ENCODE measurements around the gene MAP1LC3C. TPM values are rescaled to one million over a fixed set of nuclear protein-coding genes. Genes with fewer than 3 reads are reported as not detected.

Gene MAP1LC3C
- total RNA-seq (1 to 10 TPM; 1.9 to 3.7 TPM), polyA plus RNA-seq (ENCODE audit: insufficient read length in 2 of 2) (1 to 10 TPM; 1.1 to 1.2 TPM)
- long read RNA-seq, donor 1: 0 reads
- long read RNA-seq, donor 2: 0 reads
- long read RNA-seq, donor 3: 0 reads
- long read RNA-seq, donor 4: 0 reads

GRCh38 chr1:241999026-241999425, at the start of gene MAP1LC3C:
TSS of gene MAP1LC3C (minus strand) at chr1:241999098. CDS start at chr1:241999008, 90 bp downstream.
- Histone ChIP-seq H3K27ac (ENCODE audit: low read depth, low read length) (no peak within 1 kb of the TSS), H3K9me3 (ENCODE audit: control insufficient read depth, insufficient read depth, low read length) (no peaks in the 10 kb centered on the region), H3K36me3 (ENCODE audit: control insufficient read depth, insufficient read depth, low read length) (no peaks in the 10 kb centered on the region), H3K4me1 (ENCODE audit: control insufficient read depth, insufficient read depth, low read length) (peaks cover 9% of the 10 kb centered on the region), H3K4me3 (ENCODE audit: low read depth, low read length) (peak within 1 kb of the TSS; percentile 28), H3K27me3 (ENCODE audit: control insufficient read depth, insufficient read depth, low read length) (no peaks in the 10 kb centered on the region)
- peak in 2 of 6 donors; percentile 17 to 25 for DNase-seq (ENCODE audit: low read depth in 4 of 6, low spot score in 6 of 6)
- WGBS (ENCODE audit: insufficient coverage): 63% methylated on average over 1 of the region's 4 CpGs

DNA sequence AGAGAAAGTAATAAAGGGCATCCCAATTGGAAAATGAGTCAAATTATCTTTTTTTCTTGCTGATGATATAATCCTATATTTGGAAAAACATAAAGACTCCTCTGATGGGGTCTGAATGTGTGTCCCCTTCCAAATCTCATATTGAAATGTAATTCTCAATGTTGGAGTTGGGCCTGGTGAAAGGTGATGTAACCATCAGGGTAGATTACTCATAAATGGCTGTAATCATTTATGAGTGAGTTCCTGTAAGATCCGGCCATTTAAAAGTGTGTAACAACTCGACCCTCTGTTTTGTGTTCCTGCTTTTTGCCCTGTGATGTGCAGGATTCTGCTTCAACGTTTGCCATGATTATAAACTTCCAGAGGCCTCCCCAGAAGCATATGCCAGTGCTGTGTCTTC, 44.3 kb upstream of the MAP1LC3C start:
- no peak for DNase-seq (ENCODE audit: low read depth in 4 of 6, low spot score in 6 of 6)
- Histone ChIP-seq H3K4me1 (ENCODE audit: control insufficient read depth, insufficient read depth, low read length) (no peaks in the 10 kb centered on the region), H3K9me3 (ENCODE audit: control insufficient read depth, insufficient read depth, low read length) (no peaks in the 10 kb centered on the region), H3K36me3 (ENCODE audit: control insufficient read depth, insufficient read depth, low read length) (no peaks in the 10 kb centered on the region), H3K4me3 (ENCODE audit: low read depth, low read length) (no peak overlapping the region), H3K27me3 (ENCODE audit: control insufficient read depth, insufficient read depth, low read length) (no peaks in the 10 kb centered on the region), H3K27ac (ENCODE audit: low read depth, low read length) (no peak overlapping the region)
- WGBS (ENCODE audit: insufficient coverage): 50% methylated on average over 2 of the region's 3 CpGs

GRCh38 chr1:242034392-242034791, 35.5 kb upstream of the MAP1LC3C start:
- WGBS (ENCODE audit: insufficient coverage): 100% methylated on average over 1 of the region's 5 CpGs

GRCh38 chr1:242033447-242033846, 34.5 kb upstream of the MAP1LC3C start:
- Histone ChIP-seq H3K36me3 (ENCODE audit: control insufficient read depth, insufficient read depth, low read length) (no peaks in the 10 kb centered on the region), H3K9me3 (ENCODE audit: control insufficient read depth, insufficient read depth, low read length) (no peaks in the 10 kb centered on the region), H3K4me1 (ENCODE audit: control insufficient read depth, insufficient read depth, low read length) (no peaks in the 10 kb centered on the region), H3K4me3 (ENCODE audit: low read depth, low read length) (no peak overlapping the region), H3K27ac (ENCODE audit: low read depth, low read length) (no peak overlapping the region), H3K27me3 (ENCODE audit: control insufficient read depth, insufficient read depth, low read length) (no peaks in the 10 kb centered on the region)
- WGBS (ENCODE audit: insufficient coverage): 81% methylated on average over 3 of the region's 4 CpGs
- peak in 1 of 6 donors; percentile 29 for DNase-seq (ENCODE audit: low read depth in 4 of 6, low spot score in 6 of 6)

More at GRCh38 chr1:242034392-242034791, 35.5 kb upstream of the MAP1LC3C start:
- H3K4me1 ChIP-seq (ENCODE audit: control insufficient read depth, insufficient read depth, low read length): no peaks in the 10 kb centered on the region
- no peak for DNase-seq (ENCODE audit: low read depth in 4 of 6, low spot score in 6 of 6)
- no peaks in the 10 kb centered on the region for H3K36me3 ChIP-seq (ENCODE audit: control insufficient read depth, insufficient read depth, low read length)
- no peak overlapping the region for H3K27ac ChIP-seq (ENCODE audit: low read depth, low read length)
- no peaks in the 10 kb centered on the region for H3K27me3 ChIP-seq (ENCODE audit: control insufficient read depth, insufficient read depth, low read length)
- H3K4me3 ChIP-seq (ENCODE audit: low read depth, low read length): no peak overlapping the region
- no peaks in the 10 kb centered on the region for H3K9me3 ChIP-seq (ENCODE audit: control insufficient read depth, insufficient read depth, low read length)

DNA sequence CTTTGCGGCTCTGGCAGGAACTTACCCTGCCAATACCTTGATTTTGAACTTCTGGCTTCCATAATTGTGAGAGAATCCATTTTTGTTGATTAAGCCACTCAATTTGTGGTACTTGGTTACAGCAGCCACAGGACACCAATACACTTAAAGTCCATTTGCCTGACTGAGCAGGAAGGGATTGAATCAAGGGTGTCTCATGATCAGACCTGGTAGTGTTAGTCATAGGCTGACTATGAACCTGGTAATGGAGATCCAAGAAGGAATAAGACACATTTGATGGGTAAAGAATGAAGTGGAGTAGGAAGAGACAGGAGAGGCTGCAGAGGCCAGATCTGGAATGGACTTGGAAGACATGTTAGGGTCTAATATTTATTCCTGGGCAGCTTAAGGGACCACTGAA, 31.2 kb upstream of the MAP1LC3C start:
- Histone ChIP-seq H3K27me3 (ENCODE audit: control insufficient read depth, insufficient read depth, low read length) (no peaks in the 10 kb centered on the region), H3K4me1 (ENCODE audit: control insufficient read depth, insufficient read depth, low read length) (no peaks in the 10 kb centered on the region), H3K36me3 (ENCODE audit: control insufficient read depth, insufficient read depth, low read length) (no peaks in the 10 kb centered on the region), H3K27ac (ENCODE audit: low read depth, low read length) (no peak overlapping the region), H3K4me3 (ENCODE audit: low read depth, low read length) (no peak overlapping the region), H3K9me3 (ENCODE audit: control insufficient read depth, insufficient read depth, low read length) (no peaks in the 10 kb centered on the region)
- DNase-seq (ENCODE audit: low read depth in 4 of 6, low spot score in 6 of 6): no peak
- 100% methylated on average over 1 of the region's 1 CpG for WGBS (ENCODE audit: insufficient coverage)

GRCh38 chr1:242025681-242026080, 26.8 kb upstream of the MAP1LC3C start:
- no peaks in the 10 kb centered on the region for H3K27me3 ChIP-seq (ENCODE audit: control insufficient read depth, insufficient read depth, low read length)
- H3K4me1 ChIP-seq (ENCODE audit: control insufficient read depth, insufficient read depth, low read length): no peaks in the 10 kb centered on the region
- H3K4me3 ChIP-seq (ENCODE audit: low read depth, low read length): no peak overlapping the region
- H3K36me3 ChIP-seq (ENCODE audit: control insufficient read depth, insufficient read depth, low read length): no peaks in the 10 kb centered on the region
- no peak overlapping the region for H3K27ac ChIP-seq (ENCODE audit: low read depth, low read length)
- no peaks in the 10 kb centered on the region for H3K9me3 ChIP-seq (ENCODE audit: control insufficient read depth, insufficient read depth, low read length)
- DNase-seq (ENCODE audit: low read depth in 4 of 6, low spot score in 6 of 6): peak in 1 of 6 donors; percentile 20
- WGBS (ENCODE audit: insufficient coverage): 55% methylated on average over 8 of the region's 13 CpGs

DNA sequence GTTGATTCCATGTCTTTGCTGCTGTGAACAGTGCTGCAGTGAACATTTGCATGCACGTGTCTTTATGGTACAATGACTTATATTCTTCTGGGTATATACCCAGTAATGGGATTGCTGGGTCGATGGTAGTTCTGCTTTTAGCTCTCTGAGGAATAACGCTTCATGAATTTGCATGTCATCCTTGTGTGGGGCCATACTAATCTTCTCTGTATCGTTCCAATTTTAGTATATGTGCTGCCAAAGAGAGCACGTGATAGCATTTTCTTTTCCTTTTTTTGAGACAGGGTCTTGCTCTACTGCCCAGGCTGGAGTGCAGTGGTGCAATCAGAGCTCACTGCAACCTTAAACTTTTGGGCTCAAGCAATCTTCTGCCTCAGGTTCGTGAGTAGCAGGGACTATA, 24.9 kb upstream of the MAP1LC3C start:
- Histone ChIP-seq H3K9me3 (ENCODE audit: control insufficient read depth, insufficient read depth, low read length) (no peaks in the 10 kb centered on the region), H3K4me1 (ENCODE audit: control insufficient read depth, insufficient read depth, low read length) (no peaks in the 10 kb centered on the region), H3K27me3 (ENCODE audit: control insufficient read depth, insufficient read depth, low read length) (no peaks in the 10 kb centered on the region), H3K4me3 (ENCODE audit: low read depth, low read length) (no peak overlapping the region), H3K27ac (ENCODE audit: low read depth, low read length) (no peak overlapping the region), H3K36me3 (ENCODE audit: control insufficient read depth, insufficient read depth, low read length) (no peaks in the 10 kb centered on the region)
- 91% methylated on average over 5 of the region's 6 CpGs for WGBS (ENCODE audit: insufficient coverage)
- no peak for DNase-seq (ENCODE audit: low read depth in 4 of 6, low spot score in 6 of 6)

DNA sequence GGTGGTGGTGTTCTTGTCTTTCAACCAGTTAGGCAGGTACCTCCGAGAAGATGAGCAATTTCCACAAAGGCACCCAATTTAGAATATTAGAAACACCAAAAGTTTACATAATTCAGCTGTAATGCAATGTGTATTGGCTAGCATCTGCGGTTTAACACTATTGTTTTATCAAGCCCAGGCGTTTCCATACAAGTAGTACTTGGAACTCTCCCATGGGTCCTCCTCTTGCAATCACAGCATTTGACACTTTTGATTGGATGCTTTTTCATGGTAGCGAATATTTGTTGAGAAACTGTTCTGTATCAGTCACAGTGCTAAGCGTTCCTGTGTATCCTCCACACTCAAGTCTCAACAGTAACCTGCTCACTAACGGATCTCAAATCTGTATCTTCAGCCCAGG, 20.1 kb upstream of the MAP1LC3C start:
- Histone ChIP-seq H3K27ac (ENCODE audit: low read depth, low read length) (no peak overlapping the region), H3K27me3 (ENCODE audit: control insufficient read depth, insufficient read depth, low read length) (no peaks in the 10 kb centered on the region), H3K9me3 (ENCODE audit: control insufficient read depth, insufficient read depth, low read length) (no peaks in the 10 kb centered on the region), H3K36me3 (ENCODE audit: control insufficient read depth, insufficient read depth, low read length) (no peaks in the 10 kb centered on the region), H3K4me3 (ENCODE audit: low read depth, low read length) (no peak overlapping the region), H3K4me1 (ENCODE audit: control insufficient read depth, insufficient read depth, low read length) (no peaks in the 10 kb centered on the region)
- DNase-seq (ENCODE audit: low read depth in 4 of 6, low spot score in 6 of 6): no peak
- WGBS (ENCODE audit: insufficient coverage): 83% methylated on average over 3 of the region's 6 CpGs

DNA sequence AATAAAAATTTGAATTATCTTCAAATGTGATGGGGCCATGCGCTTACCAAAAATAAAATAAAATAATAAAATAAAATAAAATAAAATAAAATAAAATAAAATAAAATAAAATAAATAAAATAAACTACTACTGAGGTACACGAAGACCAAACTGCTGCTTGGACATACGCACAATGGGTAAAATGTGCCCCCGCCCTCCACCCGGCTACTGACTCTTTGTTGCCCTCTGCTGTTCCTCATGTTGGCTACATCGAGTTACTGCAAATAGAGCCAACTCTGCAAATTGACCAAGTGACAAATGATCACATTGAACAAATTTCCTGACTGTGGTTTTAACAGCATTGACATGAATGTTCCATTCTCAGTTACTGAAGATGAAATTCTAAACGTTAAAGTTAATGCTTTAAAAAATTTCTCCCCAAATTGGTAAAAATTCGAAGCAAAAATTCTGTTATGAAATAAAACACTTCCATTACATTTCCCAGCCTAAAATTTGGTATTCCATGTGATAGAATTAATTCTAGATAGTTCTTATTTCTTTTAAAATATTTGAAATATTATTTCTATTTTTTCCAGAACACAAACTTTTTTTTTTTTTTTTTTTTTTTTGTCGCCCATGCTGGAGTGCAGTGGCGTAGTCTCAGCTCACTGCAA, 18.8 kb upstream of the MAP1LC3C start:
- Histone ChIP-seq H3K36me3 (ENCODE audit: control insufficient read depth, insufficient read depth, low read length) (no peaks in the 10 kb centered on the region), H3K27ac (ENCODE audit: low read depth, low read length) (no peak overlapping the region), H3K4me3 (ENCODE audit: low read depth, low read length) (no peak overlapping the region), H3K9me3 (ENCODE audit: control insufficient read depth, insufficient read depth, low read length) (no peaks in the 10 kb centered on the region), H3K27me3 (ENCODE audit: control insufficient read depth, insufficient read depth, low read length) (no peaks in the 10 kb centered on the region), H3K4me1 (ENCODE audit: control insufficient read depth, insufficient read depth, low read length) (no peaks in the 10 kb centered on the region)
- WGBS (ENCODE audit: insufficient coverage): 44% methylated on average over 7 of the region's 10 CpGs
- DNase-seq (ENCODE audit: low read depth in 4 of 6, low spot score in 6 of 6): peak in 4 of 6 donors; percentile 14 to 81 (median 46)

DNA sequence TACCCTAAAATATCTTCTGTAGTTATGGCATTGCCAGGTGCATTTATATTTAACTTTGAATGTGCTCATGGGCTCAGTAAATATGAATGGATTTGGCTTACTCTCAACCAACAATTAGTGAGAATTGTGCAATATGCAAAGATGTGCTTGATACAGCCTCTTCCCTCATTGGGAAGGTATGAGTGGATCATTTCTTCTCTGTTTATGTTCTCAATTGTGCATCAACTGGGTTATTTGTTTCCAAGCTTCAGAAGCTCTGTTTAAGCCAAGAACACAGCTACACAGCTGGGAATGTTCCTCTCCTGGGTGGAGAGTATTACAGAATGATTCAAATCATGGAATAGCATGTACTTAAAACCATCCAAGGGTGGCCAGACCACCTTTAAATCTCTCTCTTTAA, 17.6 kb upstream of the MAP1LC3C start:
- Histone ChIP-seq H3K27me3 (ENCODE audit: control insufficient read depth, insufficient read depth, low read length) (no peaks in the 10 kb centered on the region), H3K9me3 (ENCODE audit: control insufficient read depth, insufficient read depth, low read length) (no peaks in the 10 kb centered on the region), H3K4me1 (ENCODE audit: control insufficient read depth, insufficient read depth, low read length) (no peaks in the 10 kb centered on the region), H3K27ac (ENCODE audit: low read depth, low read length) (no peak overlapping the region), H3K36me3 (ENCODE audit: control insufficient read depth, insufficient read depth, low read length) (no peaks in the 10 kb centered on the region), H3K4me3 (ENCODE audit: low read depth, low read length) (no peak overlapping the region)
- DNase-seq (ENCODE audit: low read depth in 4 of 6, low spot score in 6 of 6): peak in 1 of 6 donors; percentile 55
